Erythroblast (primary cell): ENCODE results near the gene POLR1C.
"Not testable (repeated sequence)": the region's sequence is repeated elsewhere in the genome, so short reads cannot be mapped to it uniquely, and the experiment has no call there.

ENCODE experiments used
- DNase-seq, 2 experiments: peaks; one replicate each; lab custom pipeline; 2025; lab: John Stamatoyannopoulos, UW
- GATA1 ChIP-seq: IDR thresholded peaks from 2 replicates; pipeline ENCODE4 v1.6.1; 2011; ENCODE audit warnings: low read depth, mild to moderate bottlenecking, control low read depth, low read length, moderate library complexity
- POLR2A ChIP-seq: IDR thresholded peaks from 2 replicates; pipeline ENCODE4 v1.6.1; 2011; ENCODE audit warnings: mild to moderate bottlenecking, low read length

Gene POLR1C

DNA sequence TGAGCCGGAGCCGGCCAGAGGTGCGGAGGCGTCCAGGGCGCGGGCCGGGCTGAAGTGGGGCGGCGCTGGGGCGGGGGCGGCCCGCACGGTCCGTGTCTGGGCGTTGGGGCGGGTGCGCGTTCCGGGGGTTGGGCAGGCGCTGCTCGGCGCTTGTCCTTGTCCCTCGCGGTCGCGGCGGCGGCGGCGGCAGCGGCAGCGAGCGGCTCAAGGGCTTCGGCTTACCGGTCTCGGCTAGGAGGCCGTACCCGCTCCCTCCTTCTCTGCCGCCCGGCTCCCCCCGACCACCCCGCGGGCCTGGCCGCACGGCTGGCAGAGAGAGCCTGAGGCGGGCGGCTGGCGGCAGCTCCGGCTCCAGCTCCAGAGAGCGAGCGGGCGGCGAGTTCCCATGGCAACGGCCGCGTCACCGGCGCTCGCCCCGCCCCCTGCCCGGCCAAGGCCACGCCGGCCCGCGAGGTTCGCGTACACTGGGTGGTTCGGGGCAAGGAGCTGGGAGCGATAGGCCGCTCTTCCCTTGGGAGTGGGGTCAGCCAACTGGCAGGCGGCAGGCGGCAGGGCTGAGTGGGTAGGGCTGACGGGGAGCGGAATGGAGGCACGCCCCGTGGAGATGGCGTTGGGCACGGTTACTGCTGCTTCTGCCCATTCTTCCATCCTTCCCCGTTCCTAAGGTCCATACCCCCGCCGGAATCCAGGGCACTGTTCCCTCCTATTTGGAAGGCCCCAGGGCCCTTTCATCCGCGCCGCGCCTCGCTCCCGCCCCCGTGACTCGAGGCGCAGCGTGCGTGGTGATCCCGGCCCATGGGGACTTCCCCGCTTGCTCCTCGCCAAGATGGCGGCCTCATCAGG, 6.7 kb upstream of the POLR1C start, which contains the start of gene LRRC73:
Gene LRRC73 (minus strand): TSS at position 363 of the 843 bp plus-strand sequence. CDS start 561 bp downstream, outside the sequence.
- DNase-seq: peak; percentile 82 to 92
- TF ChIP-seq GATA1 (no peak), POLR2A (peak; percentile 48)

DNA sequence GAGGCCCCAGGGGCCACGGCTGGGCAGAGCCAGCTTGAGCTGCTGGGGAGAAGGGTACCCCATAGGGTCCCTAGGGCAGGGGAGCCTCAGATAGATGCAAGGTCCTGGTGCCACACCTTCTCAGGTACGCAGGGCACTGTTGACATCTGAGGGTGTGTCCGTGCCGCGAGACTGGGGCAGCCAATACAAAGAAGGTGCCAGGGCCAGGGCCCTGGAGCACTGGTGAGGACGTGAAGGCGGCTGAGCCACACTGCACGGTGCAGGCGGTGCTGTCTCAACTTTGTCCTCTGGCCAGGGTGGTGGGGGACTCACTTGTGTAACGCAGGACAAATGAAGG, 6.1 kb upstream of the POLR1C start:
- no peak for DNase-seq
- TF ChIP-seq GATA1 (no peak), POLR2A (no peak)

- DNase-seq: no peak
- TF ChIP-seq POLR2A: no peak
- TF ChIP-seq GATA1: no peak
Measured at GRCh38 chr6:43511824-43512415, 5.0 kb upstream of the POLR1C start.

DNA sequence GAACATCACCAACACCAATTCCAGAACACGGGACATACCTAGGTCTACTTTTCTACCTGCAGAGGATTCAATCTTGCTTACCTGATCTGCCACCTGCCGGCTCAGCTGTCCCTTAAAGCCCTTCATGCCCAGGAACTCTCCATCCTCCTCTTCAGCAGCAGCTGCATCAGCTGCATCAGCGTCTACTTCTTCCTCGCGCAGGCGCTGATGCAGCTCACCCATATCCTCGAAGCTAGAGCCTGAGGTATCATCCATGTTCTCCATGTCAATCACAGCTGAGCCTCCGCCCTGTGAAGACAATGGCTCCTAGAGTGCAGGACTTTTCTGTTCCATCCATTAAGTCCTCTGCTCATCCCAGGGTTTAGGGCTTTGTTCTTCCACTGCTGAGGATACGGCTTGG, 1.1 kb upstream of the POLR1C start:
- TF ChIP-seq POLR2A: no peak
- no peak for TF ChIP-seq GATA1
- DNase-seq: no peak

- TF ChIP-seq GATA1 (no peak), POLR2A (no peak)
- no peak for DNase-seq
Measured at GRCh38 chr6:43516367-43516696, 557 bp upstream of the POLR1C start.

GRCh38 chr6:43517505-43518357, 842 bp downstream of the POLR1C start:
- TF ChIP-seq GATA1: no peak
- TF ChIP-seq POLR2A: no peak
- peak; percentile 55 to 63 for DNase-seq

DNA sequence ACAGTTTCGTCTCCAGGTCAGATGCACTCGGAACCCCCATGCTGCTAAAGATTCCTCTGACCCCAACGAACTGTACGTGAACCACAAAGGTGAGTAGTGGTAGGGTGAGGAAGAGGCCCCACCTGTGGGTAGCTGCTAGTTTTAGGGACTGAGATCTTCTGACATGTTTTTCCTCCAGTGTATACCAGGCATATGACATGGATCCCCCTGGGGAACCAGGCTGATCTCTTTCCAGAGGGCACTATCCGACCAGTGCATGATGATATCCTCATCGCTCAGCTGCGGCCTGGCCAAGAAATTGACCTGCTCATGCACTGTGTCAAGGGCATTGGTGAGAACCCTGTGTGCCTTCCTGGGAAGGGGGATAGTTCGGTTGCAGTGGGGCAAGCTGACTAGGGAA, 3.2 kb downstream of the POLR1C start:
- DNase-seq: no peak
- TF ChIP-seq GATA1: no peak
- TF ChIP-seq POLR2A: no peak

- TF ChIP-seq POLR2A (no peak), GATA1 (no peak)
- no peak for DNase-seq
Measured at GRCh38 chr6:43521836-43522235, 4.9 kb downstream of the POLR1C start.

- no peak for TF ChIP-seq POLR2A
- no peak for TF ChIP-seq GATA1
- no peak for DNase-seq
Measured at GRCh38 chr6:43522547-43523261, 5.8 kb downstream of the POLR1C start.

DNA sequence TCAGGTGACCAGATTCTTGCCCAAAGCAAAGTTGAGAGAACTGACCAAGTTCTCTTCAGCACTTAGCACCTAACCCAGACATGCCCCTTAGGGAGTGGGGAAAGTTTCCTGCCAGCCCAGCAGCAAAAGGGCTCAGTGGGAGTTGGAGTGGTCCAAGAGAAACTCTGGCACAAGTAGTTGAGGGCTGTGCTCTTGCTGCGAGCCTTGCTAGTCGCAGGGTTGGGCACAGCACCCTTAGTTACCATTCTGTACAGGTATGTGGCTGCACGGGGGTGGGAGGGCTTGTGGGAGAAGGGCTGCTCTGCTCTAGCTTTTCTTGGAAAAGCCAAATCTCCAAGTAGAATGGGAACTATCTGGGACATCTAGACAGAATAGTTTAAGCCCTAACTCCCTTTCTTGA, 6.4 kb downstream of the POLR1C start:
- TF ChIP-seq GATA1 (no peak), POLR2A (no peak)
- no peak for DNase-seq

DNA sequence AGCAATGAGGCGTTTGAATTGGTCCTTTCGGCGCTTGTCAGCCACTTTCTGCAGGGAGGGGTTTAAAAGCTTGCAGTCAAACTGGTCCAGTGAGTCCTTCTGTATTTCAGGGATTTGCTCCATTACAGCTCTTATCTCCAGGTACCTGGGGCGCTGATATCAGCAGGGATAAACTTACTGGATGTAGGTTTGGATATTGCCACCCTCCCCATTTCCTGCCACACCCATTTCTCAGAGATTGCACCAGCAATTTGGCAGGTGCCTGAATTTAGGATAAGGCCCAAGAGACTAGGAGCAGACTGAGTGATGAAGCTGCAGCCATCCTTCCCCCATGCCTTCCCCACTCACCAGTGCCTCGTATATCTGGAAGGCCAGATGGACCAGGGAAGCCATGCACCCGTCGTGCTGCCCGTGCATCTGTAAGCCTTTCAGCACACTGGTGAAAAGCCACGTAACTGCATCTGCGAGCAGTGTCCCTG, 7.6 kb downstream of the POLR1C start:
- TF ChIP-seq POLR2A (no peak), GATA1 (no peak)
- DNase-seq: no peak

DNA sequence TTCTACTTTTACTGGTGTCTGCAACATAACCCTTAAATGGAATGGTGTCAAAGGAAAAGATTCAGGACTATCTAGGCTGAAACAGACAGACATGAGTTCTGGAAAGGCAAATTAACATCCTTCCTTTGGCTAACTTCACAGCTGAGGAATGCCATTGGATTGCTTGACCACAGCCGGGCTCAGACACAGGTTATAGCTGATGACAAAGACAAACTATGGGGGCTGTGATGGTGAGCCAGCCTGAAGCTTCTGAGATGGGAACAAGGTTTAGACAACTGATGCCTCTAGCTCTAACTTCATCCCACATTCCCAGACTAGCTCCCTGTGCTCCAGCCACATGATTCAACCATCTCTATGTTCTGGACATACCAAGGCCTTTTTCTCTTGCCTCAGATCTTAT, 15.3 kb downstream of the POLR1C start:
- TF ChIP-seq POLR2A (no peak), GATA1 (no peak)

GRCh38 chr6:43538986-43539385, 22.1 kb downstream of the POLR1C start:
- not testable (repeated sequence) for DNase-seq

More for the DNA sequence above, 15.3 kb downstream of the POLR1C start:
- DNase-seq: no peak

DNA sequence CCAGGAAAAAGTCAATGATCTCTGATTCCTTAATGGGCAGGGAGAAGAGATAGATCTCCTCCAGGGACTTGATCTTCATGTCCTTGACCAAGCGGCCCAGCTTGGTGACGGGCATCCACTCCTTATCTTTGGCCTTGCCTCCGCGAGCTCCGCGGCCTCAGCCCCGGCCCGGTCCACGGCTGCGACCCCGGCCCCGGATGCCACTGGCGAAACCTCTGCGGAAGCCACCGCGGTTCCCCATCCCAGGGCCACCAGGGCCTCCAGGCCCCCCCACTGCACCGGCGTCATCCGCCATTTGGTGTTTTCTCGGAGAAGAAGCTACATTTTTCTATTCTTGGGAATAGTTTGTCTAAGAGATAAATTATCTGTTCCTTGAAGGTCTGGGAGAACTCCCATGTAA, 22.5 kb downstream of the POLR1C start:
- DNase-seq: not testable (repeated sequence)
